ENCODE results near the gene DENND1A.

The DENND1A gene

GRCh38 chr9:123417289-123418051, 512.5 kb downstream of the DENND1A start:
- DNase-seq (ENCODE audit: low read depth): no peak
- TF ChIP-seq, protein P1, sequence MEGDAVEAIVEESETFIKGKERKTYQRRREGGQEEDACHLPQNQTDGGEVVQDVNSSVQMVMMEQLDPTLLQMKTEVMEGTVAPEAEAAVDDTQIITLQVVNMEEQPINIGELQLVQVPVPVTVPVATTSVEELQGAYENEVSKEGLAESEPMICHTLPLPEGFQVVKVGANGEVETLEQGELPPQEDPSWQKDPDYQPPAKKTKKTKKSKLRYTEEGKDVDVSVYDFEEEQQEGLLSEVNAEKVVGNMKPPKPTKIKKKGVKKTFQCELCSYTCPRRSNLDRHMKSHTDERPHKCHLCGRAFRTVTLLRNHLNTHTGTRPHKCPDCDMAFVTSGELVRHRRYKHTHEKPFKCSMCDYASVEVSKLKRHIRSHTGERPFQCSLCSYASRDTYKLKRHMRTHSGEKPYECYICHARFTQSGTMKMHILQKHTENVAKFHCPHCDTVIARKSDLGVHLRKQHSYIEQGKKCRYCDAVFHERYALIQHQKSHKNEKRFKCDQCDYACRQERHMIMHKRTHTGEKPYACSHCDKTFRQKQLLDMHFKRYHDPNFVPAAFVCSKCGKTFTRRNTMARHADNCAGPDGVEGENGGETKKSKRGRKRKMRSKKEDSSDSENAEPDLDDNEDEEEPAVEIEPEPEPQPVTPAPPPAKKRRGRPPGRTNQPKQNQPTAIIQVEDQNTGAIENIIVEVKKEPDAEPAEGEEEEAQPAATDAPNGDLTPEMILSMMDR (IDR thresholded peaks at IDR 0.05; ENCODE audit: insufficient read depth, low read depth, low read length, missing control alignments): no peak
- H3K4me3 ChIP-seq (ENCODE audit: low read length): no peak overlapping the region

DNA sequence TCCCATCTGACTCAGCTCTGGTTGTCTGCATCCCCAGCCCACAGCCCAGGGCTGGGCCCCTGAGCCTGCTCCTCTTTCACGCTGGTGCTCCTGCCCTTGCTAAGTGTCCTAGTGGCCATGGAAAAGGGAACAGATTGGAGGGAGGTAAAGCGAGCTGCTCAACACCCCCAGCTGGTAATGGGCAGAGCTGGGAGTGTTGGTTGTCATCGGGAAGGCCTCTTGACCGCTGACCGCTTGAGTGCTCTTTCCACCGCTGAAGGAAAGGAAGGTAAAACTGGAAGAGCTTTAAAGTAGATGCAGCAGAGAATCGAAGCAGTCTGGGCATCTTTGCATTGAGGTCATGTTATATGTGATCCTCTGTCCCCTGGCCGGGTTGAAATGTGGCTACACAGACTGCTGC, 513.8 kb downstream of the DENND1A start:
- no peak for DNase-seq (ENCODE audit: low read depth)
- TF ChIP-seq, protein P1 (IDR thresholded peaks at IDR 0.05; ENCODE audit: insufficient read depth, low read depth, low read length, missing control alignments): no peak
- no peak overlapping the region for H3K4me3 ChIP-seq (ENCODE audit: low read length)

DNA sequence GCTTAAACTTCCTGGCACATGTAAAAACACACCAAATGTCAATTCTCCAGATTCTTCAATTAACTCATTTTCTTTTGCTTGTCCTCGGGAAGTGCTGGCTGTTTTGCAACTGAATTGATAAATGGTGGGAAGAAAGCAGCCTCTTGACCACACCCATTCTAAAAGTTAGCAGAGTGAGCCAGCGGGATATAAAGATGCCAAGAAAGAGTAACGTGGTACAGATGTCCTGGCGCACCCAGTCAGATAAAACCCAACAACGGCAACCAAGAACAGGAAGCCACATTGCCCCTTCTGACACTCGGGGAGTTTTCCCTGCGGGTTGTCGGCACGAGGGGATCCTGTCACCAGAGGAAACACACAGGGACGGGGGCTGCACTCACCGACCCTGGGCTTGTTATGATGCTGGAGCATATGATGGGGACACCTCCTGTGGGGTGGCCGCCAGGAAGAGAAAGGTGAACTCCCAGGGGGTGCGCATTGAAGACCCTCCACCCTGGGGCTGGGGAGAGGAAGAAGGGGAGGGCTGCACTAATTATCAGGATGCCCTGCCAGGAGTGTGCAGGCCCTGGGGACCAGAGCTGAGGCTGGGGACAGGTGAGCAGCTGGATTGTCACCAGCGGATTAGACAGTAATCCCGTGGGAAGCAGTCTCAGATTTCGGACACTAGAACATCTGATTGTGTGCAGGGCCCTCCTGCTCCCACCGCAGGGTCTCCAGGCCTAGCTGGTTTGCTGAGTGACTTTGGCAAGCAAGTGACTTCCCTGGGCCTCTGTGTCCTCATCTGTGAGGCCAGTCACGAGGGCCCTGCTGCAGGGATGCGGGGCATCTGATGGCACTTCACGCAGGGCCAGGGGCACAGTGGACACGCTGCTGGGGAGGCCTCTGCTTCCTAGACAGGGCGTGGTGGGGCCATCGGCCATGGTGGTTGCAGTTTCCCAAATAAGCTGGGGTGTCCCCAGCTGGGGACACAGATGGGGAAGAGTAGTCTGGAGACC, 514.7 kb downstream of the DENND1A start:
- TF ChIP-seq, protein P1 (IDR thresholded peaks at IDR 0.05; ENCODE audit: insufficient read depth, low read depth, low read length, missing control alignments): no peak
- DNase-seq (ENCODE audit: low read depth): no peak

GRCh38 chr9:123414204-123414603, 515.7 kb downstream of the DENND1A start:
- TF ChIP-seq, protein P1 (IDR thresholded peaks at IDR 0.05; ENCODE audit: insufficient read depth, low read depth, low read length, missing control alignments): no peak
- DNase-seq (ENCODE audit: low read depth): no peak
- H3K4me3 ChIP-seq (ENCODE audit: low read length): no peak overlapping the region

More for the DNA sequence above, 514.7 kb downstream of the DENND1A start:
- H3K4me3 ChIP-seq (ENCODE audit: low read length): no peak overlapping the region

- H3K4me3 ChIP-seq (ENCODE audit: low read length): no peak overlapping the region
- DNase-seq (ENCODE audit: low read depth): no peak
- TF ChIP-seq, protein P1 (IDR thresholded peaks at IDR 0.05; ENCODE audit: insufficient read depth, low read depth, low read length, missing control alignments): no peak
Measured at GRCh38 chr9:123412171-123412820, 517.6 kb downstream of the DENND1A start.

DNA sequence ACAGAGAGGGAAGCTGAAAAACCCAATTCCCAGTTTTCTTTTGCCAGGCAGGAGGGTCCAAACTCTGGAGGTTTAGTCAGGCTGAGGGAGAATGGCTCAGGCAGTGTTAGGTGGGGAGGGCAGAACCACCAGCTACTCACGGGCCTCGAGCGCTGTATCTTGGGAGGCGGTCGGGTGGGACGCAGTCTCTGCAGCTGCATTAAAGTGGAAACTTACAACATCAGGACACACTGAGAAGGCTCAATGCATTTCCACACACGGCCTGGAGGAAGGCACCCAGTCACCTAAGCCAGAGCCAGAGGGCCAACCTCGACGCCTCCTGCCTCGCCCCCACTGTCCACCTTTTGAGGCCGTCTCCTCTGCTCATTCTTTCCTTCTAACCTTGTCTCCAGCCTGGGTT, 518.3 kb downstream of the DENND1A start:
- H3K4me3 ChIP-seq (ENCODE audit: low read length): no peak overlapping the region
- DNase-seq (ENCODE audit: low read depth): no peak
- TF ChIP-seq, protein P1 (IDR thresholded peaks at IDR 0.05; ENCODE audit: insufficient read depth, low read depth, low read length, missing control alignments): no peak
